Measurements from ENCODE around the gene PEX11B.
"Not testable (repeated sequence)": the region's sequence is repeated elsewhere in the genome, so short reads cannot be mapped to it uniquely, and the experiment has no call there.

The PEX11B gene

DNA sequence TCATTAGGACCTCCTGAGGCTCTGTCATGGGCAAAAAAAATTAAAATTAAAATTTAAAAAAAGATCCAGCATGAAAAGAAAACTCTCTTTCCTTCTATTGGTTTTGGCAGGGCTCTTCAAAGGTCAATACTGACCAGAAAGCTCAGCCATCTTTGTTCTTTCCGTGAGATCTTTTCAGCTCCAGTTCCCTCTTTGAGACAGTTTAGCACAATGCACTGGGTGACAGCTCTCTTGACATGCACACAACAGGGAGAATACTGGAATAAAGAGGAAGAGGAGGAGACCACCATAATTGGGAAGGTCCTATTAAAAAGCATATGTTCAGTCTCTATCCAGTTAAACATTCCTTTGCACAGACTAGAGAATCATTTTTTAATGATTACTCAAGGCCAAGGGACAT is 33.0 kb upstream of the PEX11B start:
- no peak for DNase-seq

GRCh38 chr1:145949219-145949618 is 30.7 kb upstream of the PEX11B start:
- DNase-seq = no peak

DNA sequence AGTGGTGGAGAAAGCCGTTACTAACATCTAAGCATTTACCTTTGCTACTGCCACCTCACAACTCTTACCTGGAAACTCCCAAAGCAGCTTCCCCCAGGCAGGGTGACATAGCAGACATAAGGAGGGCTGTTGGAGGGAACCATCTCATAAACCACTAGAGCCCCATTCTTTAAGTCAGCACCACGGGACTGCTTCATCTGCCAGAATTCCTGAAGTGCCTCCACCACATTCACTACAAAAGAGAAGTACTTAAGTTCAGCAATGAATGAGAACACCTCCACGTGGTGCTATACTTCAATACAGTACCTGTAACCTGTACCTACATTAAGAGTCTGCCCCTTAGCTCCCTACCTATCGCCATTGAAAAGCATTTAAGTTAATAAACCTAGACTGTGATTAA is 29.0 kb upstream of the PEX11B start:
- no peak for DNase-seq

GRCh38 chr1:145946477-145946986 is 28.0 kb upstream of the PEX11B start:
- no peak for DNase-seq

DNA sequence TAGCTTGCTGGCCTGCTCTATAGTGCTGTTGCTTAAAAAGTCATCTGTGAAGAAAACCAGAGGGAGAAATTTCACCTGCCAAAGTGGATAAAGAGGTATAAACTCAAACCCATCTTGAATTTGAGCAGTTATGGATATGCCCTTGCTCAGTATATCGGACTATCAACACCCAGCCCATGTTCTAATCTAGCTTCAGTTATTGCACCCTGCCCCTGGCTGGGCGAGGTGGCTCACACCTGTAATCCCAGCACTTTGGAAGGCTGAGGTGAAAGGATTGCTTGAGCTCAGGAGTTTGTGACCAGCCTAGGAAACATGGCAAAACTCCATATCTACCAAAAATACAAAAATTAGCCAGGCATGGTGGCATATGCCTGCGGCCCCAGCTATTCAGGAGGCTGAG is 26.0 kb upstream of the PEX11B start:
- DNase-seq = no peak

- no peak for DNase-seq
Measured at GRCh38 chr1:145942871-145943270, 24.4 kb upstream of the PEX11B start.

DNA sequence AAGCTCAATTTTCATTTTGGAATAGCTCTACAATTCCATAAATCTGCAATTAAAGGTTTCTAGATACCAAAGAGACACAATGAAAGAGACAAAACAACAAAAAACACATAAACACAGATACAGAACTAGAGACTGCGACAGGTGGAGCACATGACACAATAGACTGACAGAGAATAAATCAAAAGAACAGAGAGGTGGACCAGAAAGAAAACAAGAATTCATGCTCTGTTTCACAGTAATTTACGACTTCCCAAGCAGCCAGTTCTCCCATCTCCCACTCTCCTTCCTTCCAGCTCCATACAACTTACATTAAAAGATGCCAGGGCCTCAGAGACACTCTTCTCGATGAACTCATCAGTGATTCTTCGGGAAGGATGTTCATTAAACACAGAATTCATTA is 23.9 kb upstream of the PEX11B start:
- no peak for DNase-seq

DNA sequence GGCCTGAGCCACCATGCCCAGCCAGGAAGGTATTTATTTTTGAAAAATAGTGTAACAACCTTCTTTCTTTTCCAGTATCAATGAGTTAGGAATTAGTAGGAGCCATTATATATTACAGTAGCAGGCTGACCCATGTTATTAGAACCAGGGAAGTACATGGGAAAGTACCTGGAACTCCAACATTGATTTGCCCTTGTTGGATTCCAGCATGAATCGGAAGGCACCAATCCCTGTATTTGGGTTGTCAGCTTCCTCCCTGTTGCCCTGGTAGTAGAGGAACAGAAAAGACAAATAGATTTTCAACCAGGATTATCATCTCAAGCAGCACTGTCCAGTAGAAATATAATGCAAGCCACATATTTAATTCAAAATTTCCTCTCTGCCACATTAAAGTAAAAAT is 18.9 kb upstream of the PEX11B start:
- no peak for DNase-seq

- no peak for DNase-seq
Measured at GRCh38 chr1:145936247-145936646, 17.7 kb upstream of the PEX11B start.

DNA sequence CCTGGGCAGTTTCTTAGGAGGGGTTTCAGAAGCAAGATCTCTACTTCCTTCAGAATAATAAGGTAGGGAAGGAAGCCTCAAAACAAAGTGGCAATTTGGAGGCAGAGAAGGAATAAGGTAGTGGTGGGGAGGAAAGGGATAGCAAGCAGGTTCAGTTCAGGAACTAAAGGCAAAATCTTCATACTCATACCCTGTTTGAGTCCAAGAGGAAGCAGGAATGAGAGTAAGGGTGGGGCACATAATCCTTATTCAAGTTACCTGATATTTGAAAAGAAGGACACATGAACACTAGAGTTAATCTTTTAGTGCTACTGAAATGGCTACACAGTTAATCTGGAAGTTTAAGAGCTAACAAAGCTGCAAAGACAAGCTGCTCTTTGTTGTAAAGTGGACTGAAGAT is 17.2 kb upstream of the PEX11B start:
- DNase-seq = no peak

- DNase-seq = peak in 1 of 2 experiments; percentile 12
Measured at GRCh38 chr1:145932522-145933009, 14.0 kb upstream of the PEX11B start.

DNA sequence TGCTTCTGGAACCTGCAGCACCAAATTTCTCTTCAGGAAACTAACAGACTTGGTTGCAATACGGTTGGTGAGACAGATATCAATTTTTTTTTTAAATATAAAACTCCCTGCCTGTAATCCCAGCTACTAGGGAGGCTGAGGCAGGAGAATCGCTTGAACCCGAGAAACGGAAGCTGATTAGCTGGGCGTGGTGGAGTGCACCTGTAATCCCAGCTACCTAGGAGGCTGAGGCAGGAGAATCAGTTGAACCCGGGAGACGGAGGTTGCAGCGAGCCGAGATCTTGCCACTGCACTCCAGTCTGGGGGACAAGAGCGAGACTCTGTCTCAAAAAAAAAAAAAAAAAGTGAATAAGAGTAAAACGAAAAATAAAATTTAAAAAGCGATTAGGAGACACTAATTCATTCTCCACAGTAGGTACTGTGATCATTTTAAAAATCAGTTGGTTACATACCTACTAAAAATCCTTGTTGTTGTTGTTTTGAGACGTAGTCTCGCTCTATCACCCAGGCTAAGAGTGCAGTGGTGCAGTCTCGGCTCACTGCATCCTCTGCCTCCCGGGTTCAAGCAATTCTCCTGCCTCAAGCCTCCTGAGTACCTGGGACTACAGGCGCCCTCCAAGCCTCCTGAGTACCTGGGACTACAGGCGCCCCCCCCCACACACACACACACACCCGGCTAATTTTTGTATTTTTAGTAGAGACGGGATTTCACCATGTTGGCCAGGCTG is 9.6 kb upstream of the PEX11B start:
- no peak for DNase-seq

- peak; percentile 92 to 93 for DNase-seq
Measured at GRCh38 chr1:145927063-145927886, 8.8 kb upstream of the PEX11B start, which contains the start of gene RBM8A. RBM8A (minus strand) TSS chr1:145927484; CDS start chr1:145927426, 58 bp downstream.

DNA sequence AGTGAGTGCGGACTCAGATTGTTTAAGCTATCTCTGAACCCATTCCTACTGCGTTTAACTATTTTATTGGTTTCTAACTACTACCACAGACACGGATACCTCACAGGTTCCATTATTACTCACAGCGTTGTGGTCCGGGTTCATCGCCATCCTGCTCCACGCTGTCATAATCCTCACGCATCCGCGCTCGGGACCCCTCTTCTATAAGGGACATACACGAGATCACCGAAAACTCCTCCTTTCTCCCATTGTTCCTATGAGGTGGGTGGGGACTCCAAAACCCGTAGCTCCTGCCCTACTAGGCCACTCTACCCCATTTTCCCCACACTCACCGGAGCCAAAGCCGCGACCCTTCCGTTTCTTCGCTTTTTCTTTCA is 8.2 kb upstream of the PEX11B start:
- DNase-seq = peak; percentile 32 to 49

- DNase-seq = no peak
Measured at GRCh38 chr1:145922266-145922665, 3.7 kb upstream of the PEX11B start.

GRCh38 chr1:145920297-145920696 is 1.8 kb upstream of the PEX11B start:
- DNase-seq = not testable (repeated sequence)

- DNase-seq = no peak
Measured at GRCh38 chr1:145918992-145919939, 749 bp upstream of the PEX11B start.

- DNase-seq = no peak
Measured at GRCh38 chr1:145917595-145917994, 922 bp downstream of the PEX11B start.

- no peak for DNase-seq
Measured at GRCh38 chr1:145916745-145917144, 1.8 kb downstream of the PEX11B start.

- no peak for DNase-seq
Measured at GRCh38 chr1:145912128-145912641, 6.3 kb downstream of the PEX11B start.

GRCh38 chr1:145908653-145909052 is 9.9 kb downstream of the PEX11B start:
- DNase-seq = no peak

- DNase-seq = no peak
Measured at GRCh38 chr1:145906954-145907753, 11.4 kb downstream of the PEX11B start.

Data from activated CD4-positive, alpha-beta T cell treated with anti-CD3 and anti-CD28 coated beads, Interleukin-2, amount 50 U/mL, for 4 hours (primary cell).